HL-60/S4 (cell line): ENCODE measurements around the gene ANXA4.
"Not testable (repeated sequence)": the region's sequence is repeated elsewhere in the genome, so short reads cannot be mapped to it uniquely, and the experiment has no call there.

Source experiments
- in situ Hi-C: fragments of 300-500 bp; cut with MboI; formaldehyde crosslinking; loops from 2 replicates; pipeline ENCODE4 v1.14.3; 2022; ENCODE audit warnings: low sequenced_read_pairs

ANXA4 gene

GRCh38 chr2:69798909-69799526 is 57.1 kb downstream of the ANXA4 start:
- in situ Hi-C loops: no loop called here

GRCh38 chr2:69801745-69802290 is 59.9 kb downstream of the ANXA4 start:
- in situ Hi-C loops: no loop called here

- in situ Hi-C loops: not testable (repeated sequence)
Observed at GRCh38 chr2:69802781-69803367, 60.9 kb downstream of the ANXA4 start.

GRCh38 chr2:69804416-69804815 is 62.5 kb downstream of the ANXA4 start:
- in situ Hi-C loops: no loop called here

GRCh38 chr2:69805887-69806286 is 64.0 kb downstream of the ANXA4 start:
- in situ Hi-C loops: no loop called here

GRCh38 chr2:69807821-69808540 is 66.0 kb downstream of the ANXA4 start:
- in situ Hi-C loops: no loop called here

- in situ Hi-C loops: loop anchor here (10.0 kb wide), 1 partner anchor 86 kb away; no protein-coding TSS in a partner anchor
Observed at GRCh38 chr2:69810550-69810949, 68.6 kb downstream of the ANXA4 start.

GRCh38 chr2:69811018-69811417 is 69.1 kb downstream of the ANXA4 start:
- in situ Hi-C loops: loop anchor here (10.0 kb wide), 1 partner anchor 86 kb away; no protein-coding TSS in a partner anchor

GRCh38 chr2:69811591-69811990 is 69.7 kb downstream of the ANXA4 start:
- in situ Hi-C loops: loop anchor here (10.0 kb wide), 1 partner anchor 87 kb away; no protein-coding TSS in a partner anchor

GRCh38 chr2:69815717-69816116 is 73.8 kb downstream of the ANXA4 start:
- in situ Hi-C loops: loop anchor here (10.0 kb wide), 1 partner anchor 91 kb away; no protein-coding TSS in a partner anchor

- in situ Hi-C loops: loop anchor here (10.0 kb wide), 1 partner anchor 92 kb away; no protein-coding TSS in a partner anchor
Observed at GRCh38 chr2:69816923-69817542, 75.1 kb downstream of the ANXA4 start.

- in situ Hi-C loops: loop anchor here (10.0 kb wide), 1 partner anchor 93 kb away; no protein-coding TSS in a partner anchor
Observed at GRCh38 chr2:69817729-69818501, 76.0 kb downstream of the ANXA4 start.

GRCh38 chr2:69827796-69828540 is 86.0 kb downstream of the ANXA4 start:
- in situ Hi-C loops: no loop called here

GRCh38 chr2:69828938-69829255 is 87.0 kb downstream of the ANXA4 start:
- in situ Hi-C loops: no loop called here

- in situ Hi-C loops: no loop called here
Observed at GRCh38 chr2:69829256-69830044, 87.5 kb downstream of the ANXA4 start, which contains the start of gene GMCL1. GMCL1 (plus strand) TSS chr2:69829660; CDS start chr2:69829893, 233 bp downstream.

- in situ Hi-C loops: no loop called here
Observed at GRCh38 chr2:69830045-69830905, 88.3 kb downstream of the ANXA4 start.

GRCh38 chr2:69830906-69831241 is 88.9 kb downstream of the ANXA4 start:
- in situ Hi-C loops: not testable (repeated sequence)

GRCh38 chr2:69831354-69831905 is 89.5 kb downstream of the ANXA4 start:
- in situ Hi-C loops: no loop called here
